Panc1 (cell line): ENCODE results near the gene LMAN2. TPM values are rescaled to one million over a fixed set of nuclear protein-coding genes. Genes with fewer than 3 reads are reported as not detected.

Experiments used
- ATAC-seq: fragments of 200-7000 bp; cut with Tn5 transposase; 2 replicates; pipeline ENCODE4 v1.9.1; 2020; ENCODE audit warnings: mild to moderate bottlenecking, moderate library complexity
- BruUV-seq: library from RNA; stranded (reverse); fragments of 400-500 nt; replicated peaks from 2 replicates; lab custom pipeline; 2021; lab: Mats Ljungman, UMichigan
- CTCF ChIA-PET: fragments of 300-600 bp; sonication (Branson Sonifier 250); formaldehyde crosslinking; loops from one replicate; lab custom pipeline; 2022; ENCODE audit warnings: antibody characterized with exemption; lab: Charles Lee
- POLR2A ChIA-PET: fragments of 300-600 bp; sonication (Branson Sonifier 250); formaldehyde crosslinking; loops from one replicate; lab custom pipeline; 2022; ENCODE audit warnings: antibody characterized with exemption; lab: Charles Lee
- DNase-seq: peaks from one replicate; pipeline ENCODE4 v3.0.0-alpha.2; 2010; ENCODE audit warnings: low read depth, low spot score
- H3K27ac ChIP-seq: 2 replicates; pipeline ENCODE4 v1.5.1; 2011; ENCODE audit warnings: mild to moderate bottlenecking, low read length, inconsistent platforms
- H3K27me3 ChIP-seq: fragments of 200-500 bp; sonication (Bioruptor generic); 2 replicates; pipeline ENCODE4 v1.6.0; 2014; ENCODE audit warnings: low read length, inconsistent platforms; ENCODE audit not compliant: control insufficient read depth, insufficient read depth
- H3K36me3 ChIP-seq: fragments of 200-500 bp; sonication (Bioruptor generic); 2 replicates; pipeline ENCODE4 v1.5.1; 2014; ENCODE audit warnings: inconsistent platforms, mild to moderate bottlenecking, low read length, moderate library complexity; ENCODE audit not compliant: control insufficient read depth, insufficient read depth
- H3K4me1 ChIP-seq: 2 replicates; pipeline ENCODE4 v1.5.1; 2011; ENCODE audit warnings: inconsistent platforms, mild to moderate bottlenecking, low read length, moderate library complexity; ENCODE audit not compliant: control insufficient read depth, insufficient read depth
- H3K4me3 ChIP-seq, 2 experiments: 2 replicates each; pipeline ENCODE4 v1.5.1; 2011 to 2012; ENCODE audit warnings: low read depth in 2 of 2, low read length in 2 of 2, mild to moderate bottlenecking in 2 of 2, inconsistent platforms in 1 of 2, moderate library complexity in 1 of 2
- H3K9me3 ChIP-seq: fragments of 200-500 bp; sonication (Bioruptor generic); 2 replicates; pipeline ENCODE4 v1.5.1; 2014; ENCODE audit warnings: low read depth, mild to moderate bottlenecking, inconsistent platforms, low read length, moderate library complexity; ENCODE audit not compliant: control insufficient read depth, insufficient read depth
- POLR2AphosphoS5 ChIP-seq: IDR thresholded peaks from 2 replicates; pipeline ENCODE4 v1.6.1; 2012; ENCODE audit warnings: mild to moderate bottlenecking, low read depth, low read length, moderate library complexity
- SIN3A ChIP-seq: IDR thresholded peaks from 2 replicates; pipeline ENCODE4 v1.6.1; 2012; ENCODE audit warnings: low read depth, mild to moderate bottlenecking, low read length, moderate library complexity, borderline replicate concordance; ENCODE audit not compliant: insufficient read depth
- TCF7L2 ChIP-seq: IDR thresholded peaks from 2 replicates; pipeline ENCODE4 v1.6.1; 2011; ENCODE audit warnings: mild to moderate bottlenecking, low read depth, low read length, inconsistent platforms
- in situ Hi-C: cut with HindIII; loops from 2 replicates; pipeline ENCODE4 v1.10.0; 2016; ENCODE audit warnings: low sequenced_read_pairs, low pct_unique_long_range_greater_than_20kb
- intact Hi-C: fragments of 100-400 bp; cut with micrococcal nuclease; formaldehyde crosslinking; loops from one replicate; pipeline ENCODE4 v1.10.0; 2022; ENCODE audit not compliant: unreplicated experiment
- total RNA-seq: library from RNA; stranded (reverse); gene quantifications from one replicate; pipeline ENCODE4 v1.2.1, GENCODE V29; 2021; ENCODE audit not compliant: unreplicated experiment
- TF ChIP-seq, protein P1 (sequence below), 2 experiments: IDR thresholded peaks; 2 replicates each; pipeline ENCODE4 v1.6.1; 2011 to 2012; ENCODE audit warnings: low read depth in 2 of 2, control low read depth in 1 of 2, low read length in 1 of 2, mild to moderate bottlenecking in 1 of 2, moderate library complexity in 1 of 2; ENCODE audit not compliant: insufficient read depth in 1 of 2
- TF ChIP-seq, protein P2 (sequence below): fragments of 450-650 bp; IDR thresholded peaks from 2 replicates; pipeline ENCODE4 v1.5.1; 2017; ENCODE audit warnings: mild to moderate bottlenecking

Gene LMAN2
- total RNA-seq, 1 experiment from 2014 or later: 140 TPM

DNA sequence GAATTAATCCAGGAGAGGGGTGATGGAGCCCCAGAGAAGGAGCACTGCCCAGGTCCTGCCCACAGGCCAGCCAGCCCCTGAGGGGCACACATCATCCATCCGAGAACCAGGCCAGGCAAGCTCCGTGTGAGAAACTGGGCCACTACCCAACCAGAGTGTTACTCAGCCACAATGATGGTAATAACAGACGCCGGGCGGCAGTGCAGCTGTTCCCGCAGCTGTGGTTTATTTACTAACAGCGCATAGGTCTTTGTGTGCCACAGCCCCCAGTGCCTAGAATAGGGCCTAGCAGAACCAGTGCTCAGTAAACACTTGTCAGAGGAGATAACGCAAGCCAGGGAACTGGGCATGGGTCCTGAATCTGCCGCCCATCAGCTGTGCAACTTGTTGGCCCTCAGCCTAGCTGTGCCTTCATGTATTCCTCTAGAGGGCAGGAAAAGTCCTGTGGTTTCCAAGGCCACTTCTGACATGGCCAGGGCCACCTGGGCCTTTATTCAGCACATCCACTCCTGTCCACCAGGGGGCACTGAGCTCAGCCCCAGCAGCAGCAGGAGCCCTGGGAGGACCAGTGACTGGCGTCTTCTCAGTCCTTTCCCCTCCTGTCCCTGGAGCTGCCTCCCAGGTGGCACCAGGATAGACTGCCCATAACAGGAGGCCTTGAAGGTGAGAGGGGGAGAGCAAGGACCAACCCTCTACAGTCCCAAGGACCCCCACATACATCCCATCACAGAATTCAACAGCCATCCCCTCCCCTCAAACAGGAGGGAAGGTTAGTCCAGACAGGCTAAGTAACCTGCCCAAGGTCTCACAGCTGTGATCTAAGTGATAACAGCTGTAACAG lies 41.9 kb downstream of the LMAN2 start:
- ATAC-seq: peak; percentile 70
- no peaks in the 10 kb centered on the region for H3K27me3 ChIP-seq
- H3K9me3 ChIP-seq: no peaks in the 10 kb centered on the region
- in situ Hi-C loops: no loop called here
- H3K4me1 ChIP-seq: peaks cover 22% of the 10 kb centered on the region
- no peak overlapping the region for H3K4me3 ChIP-seq
- no peak overlapping the region for H3K27ac ChIP-seq
- BruUV-seq: no TSS peak
- DNase-seq: peak; percentile 62
- ChIA-PET POLR2A (no interaction called here), CTCF (interaction anchor here (0.6 to 2.0 kb wide), 15 partner anchors 8 to 210 kb away, joined by 3 to 11 read pairs (median 4); partner anchors contain the start of gene GRK6)
- intact Hi-C loops: loop anchor here (10.0 kb wide), 1 partner anchor 145 kb away; no protein-coding TSS in a partner anchor
- no peaks in the 10 kb centered on the region; the same call in none of the 2 replicates for H3K36me3 ChIP-seq
- TF ChIP-seq, protein P1, sequence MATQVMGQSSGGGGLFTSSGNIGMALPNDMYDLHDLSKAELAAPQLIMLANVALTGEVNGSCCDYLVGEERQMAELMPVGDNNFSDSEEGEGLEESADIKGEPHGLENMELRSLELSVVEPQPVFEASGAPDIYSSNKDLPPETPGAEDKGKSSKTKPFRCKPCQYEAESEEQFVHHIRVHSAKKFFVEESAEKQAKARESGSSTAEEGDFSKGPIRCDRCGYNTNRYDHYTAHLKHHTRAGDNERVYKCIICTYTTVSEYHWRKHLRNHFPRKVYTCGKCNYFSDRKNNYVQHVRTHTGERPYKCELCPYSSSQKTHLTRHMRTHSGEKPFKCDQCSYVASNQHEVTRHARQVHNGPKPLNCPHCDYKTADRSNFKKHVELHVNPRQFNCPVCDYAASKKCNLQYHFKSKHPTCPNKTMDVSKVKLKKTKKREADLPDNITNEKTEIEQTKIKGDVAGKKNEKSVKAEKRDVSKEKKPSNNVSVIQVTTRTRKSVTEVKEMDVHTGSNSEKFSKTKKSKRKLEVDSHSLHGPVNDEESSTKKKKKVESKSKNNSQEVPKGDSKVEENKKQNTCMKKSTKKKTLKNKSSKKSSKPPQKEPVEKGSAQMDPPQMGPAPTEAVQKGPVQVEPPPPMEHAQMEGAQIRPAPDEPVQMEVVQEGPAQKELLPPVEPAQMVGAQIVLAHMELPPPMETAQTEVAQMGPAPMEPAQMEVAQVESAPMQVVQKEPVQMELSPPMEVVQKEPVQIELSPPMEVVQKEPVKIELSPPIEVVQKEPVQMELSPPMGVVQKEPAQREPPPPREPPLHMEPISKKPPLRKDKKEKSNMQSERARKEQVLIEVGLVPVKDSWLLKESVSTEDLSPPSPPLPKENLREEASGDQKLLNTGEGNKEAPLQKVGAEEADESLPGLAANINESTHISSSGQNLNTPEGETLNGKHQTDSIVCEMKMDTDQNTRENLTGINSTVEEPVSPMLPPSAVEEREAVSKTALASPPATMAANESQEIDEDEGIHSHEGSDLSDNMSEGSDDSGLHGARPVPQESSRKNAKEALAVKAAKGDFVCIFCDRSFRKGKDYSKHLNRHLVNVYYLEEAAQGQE (IDR thresholded peaks at IDR 0.05; ENCODE audit: insufficient read depth in 1 of 2, low read depth in 2 of 2, low read length in 1 of 2): no peak
- TF ChIP-seq TCF7L2: no peak
- TF ChIP-seq, protein P2, sequence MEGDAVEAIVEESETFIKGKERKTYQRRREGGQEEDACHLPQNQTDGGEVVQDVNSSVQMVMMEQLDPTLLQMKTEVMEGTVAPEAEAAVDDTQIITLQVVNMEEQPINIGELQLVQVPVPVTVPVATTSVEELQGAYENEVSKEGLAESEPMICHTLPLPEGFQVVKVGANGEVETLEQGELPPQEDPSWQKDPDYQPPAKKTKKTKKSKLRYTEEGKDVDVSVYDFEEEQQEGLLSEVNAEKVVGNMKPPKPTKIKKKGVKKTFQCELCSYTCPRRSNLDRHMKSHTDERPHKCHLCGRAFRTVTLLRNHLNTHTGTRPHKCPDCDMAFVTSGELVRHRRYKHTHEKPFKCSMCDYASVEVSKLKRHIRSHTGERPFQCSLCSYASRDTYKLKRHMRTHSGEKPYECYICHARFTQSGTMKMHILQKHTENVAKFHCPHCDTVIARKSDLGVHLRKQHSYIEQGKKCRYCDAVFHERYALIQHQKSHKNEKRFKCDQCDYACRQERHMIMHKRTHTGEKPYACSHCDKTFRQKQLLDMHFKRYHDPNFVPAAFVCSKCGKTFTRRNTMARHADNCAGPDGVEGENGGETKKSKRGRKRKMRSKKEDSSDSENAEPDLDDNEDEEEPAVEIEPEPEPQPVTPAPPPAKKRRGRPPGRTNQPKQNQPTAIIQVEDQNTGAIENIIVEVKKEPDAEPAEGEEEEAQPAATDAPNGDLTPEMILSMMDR: peak; percentile 98
- TF ChIP-seq SIN3A: no peak
- TF ChIP-seq POLR2AphosphoS5: no peak

DNA sequence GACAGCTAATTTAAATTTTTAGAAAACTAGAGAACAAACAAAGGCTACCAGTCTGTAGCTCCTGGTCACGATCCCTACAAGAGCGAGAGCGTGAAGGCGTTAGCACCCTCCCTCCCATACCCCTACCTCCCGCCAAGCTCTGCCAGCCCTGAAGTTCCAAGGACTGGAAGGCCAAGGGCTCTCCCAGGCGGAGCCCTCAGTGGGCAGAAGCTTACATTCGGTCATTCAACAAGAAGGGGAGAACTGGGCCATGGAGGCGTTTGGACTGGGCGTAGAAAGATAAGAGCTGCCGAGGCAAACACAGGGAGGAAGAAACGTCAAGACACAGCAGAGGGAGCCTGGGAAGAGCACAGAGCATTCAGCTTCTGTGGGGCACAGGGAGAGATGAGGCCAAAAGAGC lies 42.7 kb downstream of the LMAN2 start:
- no peak overlapping the region for H3K27ac ChIP-seq
- DNase-seq: no peak
- intact Hi-C loops: no loop called here
- H3K4me1 ChIP-seq: peaks cover 22% of the 10 kb centered on the region
- ATAC-seq: no peak
- TF ChIP-seq POLR2AphosphoS5 (no peak), TCF7L2 (no peak), SIN3A (no peak)
- TF ChIP-seq, protein P2: no peak
- TF ChIP-seq, protein P1 (IDR thresholded peaks at IDR 0.05; ENCODE audit: insufficient read depth in 1 of 2, low read depth in 2 of 2, low read length in 1 of 2): no peak
- no peaks in the 10 kb centered on the region; the same call in none of the 2 replicates for H3K36me3 ChIP-seq
- ChIA-PET POLR2A (no interaction called here), CTCF (interaction anchor here (0.7 to 2.0 kb wide), 6 partner anchors 59 to 149 kb away, joined by 3 to 8 read pairs (median 4); no protein-coding TSS in a partner anchor)
- in situ Hi-C loops: no loop called here
- H3K4me3 ChIP-seq: no peak overlapping the region
- H3K9me3 ChIP-seq: no peaks in the 10 kb centered on the region
- no TSS peak for BruUV-seq
- no peaks in the 10 kb centered on the region for H3K27me3 ChIP-seq
